Suprapubic skin (tissue), 4 donors: Measurements from ENCODE around the gene ZNF800. TPM values are rescaled to one million over a fixed set of nuclear protein-coding genes. Genes with fewer than 3 reads are reported as not detected.

Source experiments
- DNase-seq, 2 donors: peaks; one replicate each; pipeline ENCODE4 v3.0.0-alpha.2; 2019; ENCODE audit warnings: low spot score in 2 of 2
- H3K27ac ChIP-seq: fragments of 200-600 bp; sonication (generic); one replicate; pipeline ENCODE4 v1.5.1; 2019
- H3K27me3 ChIP-seq: fragments of 200-600 bp; sonication (generic); one replicate; pipeline ENCODE4 v1.5.1; 2019
- H3K36me3 ChIP-seq: fragments of 200-600 bp; sonication (generic); one replicate; pipeline ENCODE4 v1.5.1; 2019
- H3K4me1 ChIP-seq: fragments of 200-600 bp; sonication (generic); one replicate; pipeline ENCODE4 v1.5.1; 2019
- H3K4me3 ChIP-seq: fragments of 200-600 bp; sonication (generic); one replicate; pipeline ENCODE4 v1.5.1; 2019; ENCODE audit warnings: mild to moderate bottlenecking
- H3K9me3 ChIP-seq: fragments of 200-600 bp; sonication (generic); one replicate; pipeline ENCODE4 v1.5.1; 2019
- EP300 ChIP-seq: sonication (generic); formaldehyde crosslinking; IDR thresholded peaks from one replicate; pipeline ENCODE4 v1.6.1; 2017; ENCODE audit warnings: antibody characterized with exemption
- POLR2A ChIP-seq, 2 donors: fragments of 450-650 bp; IDR thresholded peaks; one replicate each; pipeline ENCODE4 v1.6.1; 2017; ENCODE audit warnings: antibody characterized with exemption in 2 of 2, mild to moderate bottlenecking in 2 of 2, moderate library complexity in 2 of 2
- POLR2AphosphoS5 ChIP-seq, 3 donors: sonication (generic); formaldehyde crosslinking; IDR thresholded peaks; one replicate each; pipeline ENCODE4 v1.6.1; 2017; ENCODE audit warnings: antibody characterized with exemption in 3 of 3
- WGBS: methylation state at CpG from one replicate; pipeline ENCODE4 v1.1.5; 2018; 5-methylcytosine and 5-hydroxymethylcytosine counted together
- total RNA-seq, 4 donors: library from RNA; depleted of rRNA; stranded (reverse); fragments of >200 nt; gene quantifications; one replicate each; pipeline ENCODE4 v1.1.0, GENCODE V29; 2016
- TF ChIP-seq, protein P1 (sequence below), 2 donors: fragments of 200-600 bp in 1 of 2; fragments of 450-650 bp in 1 of 2; sonication (generic) in 1 of 2; IDR thresholded peaks; one replicate each; pipeline ENCODE4 v1.5.1; 2016 to 2019; ENCODE audit warnings: antibody characterized with exemption in 2 of 2, mild to moderate bottlenecking in 1 of 2, moderate library complexity in 1 of 2

ZNF800 gene
- total RNA-seq, 4 donors from 2014 or later = 41.7 to 57.3 (median 49.7) TPM

GRCh38 chr7:127391591-127392181, 822 bp downstream of the ZNF800 start:
- H3K27me3 ChIP-seq = no peaks in the 10 kb centered on the region
- H3K9me3 ChIP-seq = no peaks in the 10 kb centered on the region
- peak overlapping the region; percentile 98 for H3K27ac ChIP-seq
- TF ChIP-seq POLR2AphosphoS5 (IDR thresholded peaks at IDR 0.05) = no peak
- no peak for TF ChIP-seq POLR2A (IDR thresholded peaks at IDR 0.05)
- TF ChIP-seq, protein P1, sequence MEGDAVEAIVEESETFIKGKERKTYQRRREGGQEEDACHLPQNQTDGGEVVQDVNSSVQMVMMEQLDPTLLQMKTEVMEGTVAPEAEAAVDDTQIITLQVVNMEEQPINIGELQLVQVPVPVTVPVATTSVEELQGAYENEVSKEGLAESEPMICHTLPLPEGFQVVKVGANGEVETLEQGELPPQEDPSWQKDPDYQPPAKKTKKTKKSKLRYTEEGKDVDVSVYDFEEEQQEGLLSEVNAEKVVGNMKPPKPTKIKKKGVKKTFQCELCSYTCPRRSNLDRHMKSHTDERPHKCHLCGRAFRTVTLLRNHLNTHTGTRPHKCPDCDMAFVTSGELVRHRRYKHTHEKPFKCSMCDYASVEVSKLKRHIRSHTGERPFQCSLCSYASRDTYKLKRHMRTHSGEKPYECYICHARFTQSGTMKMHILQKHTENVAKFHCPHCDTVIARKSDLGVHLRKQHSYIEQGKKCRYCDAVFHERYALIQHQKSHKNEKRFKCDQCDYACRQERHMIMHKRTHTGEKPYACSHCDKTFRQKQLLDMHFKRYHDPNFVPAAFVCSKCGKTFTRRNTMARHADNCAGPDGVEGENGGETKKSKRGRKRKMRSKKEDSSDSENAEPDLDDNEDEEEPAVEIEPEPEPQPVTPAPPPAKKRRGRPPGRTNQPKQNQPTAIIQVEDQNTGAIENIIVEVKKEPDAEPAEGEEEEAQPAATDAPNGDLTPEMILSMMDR (IDR thresholded peaks at IDR 0.05) = no peak
- TF ChIP-seq EP300 = no peak
- peaks cover 40% of the 10 kb centered on the region for H3K4me1 ChIP-seq
- peak in 1 of 2 donors; percentile 63 for DNase-seq
- WGBS = 0% methylated on average over 5 of the region's 66 CpGs
- peaks cover 13% of the 10 kb centered on the region for H3K36me3 ChIP-seq
- peak overlapping the region; percentile 99 for H3K4me3 ChIP-seq

- Histone ChIP-seq H3K36me3 (peaks cover 13% of the 10 kb centered on the region), H3K4me1 (peaks cover 40% of the 10 kb centered on the region), H3K9me3 (no peaks in the 10 kb centered on the region), H3K27me3 (no peaks in the 10 kb centered on the region), H3K4me3 (peak overlapping the region; percentile 99), H3K27ac (peak overlapping the region; percentile 98)
- WGBS = 51% methylated on average over 9 of the region's 9 CpGs
- TF ChIP-seq, protein P1 (IDR thresholded peaks at IDR 0.05) = no peak
- TF ChIP-seq EP300 (no peak), POLR2AphosphoS5 (IDR thresholded peaks at IDR 0.05) (no peak), POLR2A (IDR thresholded peaks at IDR 0.05) (no peak)
- DNase-seq = peak in 1 of 2 donors; percentile 40
Observed at GRCh38 chr7:127390817-127391590, 1.5 kb downstream of the ZNF800 start.

GRCh38 chr7:127390186-127390816, 2.2 kb downstream of the ZNF800 start:
- TF ChIP-seq EP300 = no peak
- TF ChIP-seq POLR2A (IDR thresholded peaks at IDR 0.05) = no peak
- TF ChIP-seq POLR2AphosphoS5 (IDR thresholded peaks at IDR 0.05) = no peak
- TF ChIP-seq, protein P1 (IDR thresholded peaks at IDR 0.05) = no peak
- DNase-seq = no peak
- Histone ChIP-seq H3K9me3 (no peaks in the 10 kb centered on the region), H3K27me3 (no peaks in the 10 kb centered on the region), H3K27ac (no peak overlapping the region), H3K4me3 (no peak overlapping the region), H3K36me3 (peaks cover 15% of the 10 kb centered on the region), H3K4me1 (peaks cover 40% of the 10 kb centered on the region)
- 85% methylated on average over 2 of the region's 2 CpGs for WGBS

GRCh38 chr7:127389321-127389720, 3.2 kb downstream of the ZNF800 start:
- no peak for DNase-seq
- H3K4me1 ChIP-seq = peaks cover 40% of the 10 kb centered on the region
- peaks cover 17% of the 10 kb centered on the region for H3K36me3 ChIP-seq
- H3K27me3 ChIP-seq = no peaks in the 10 kb centered on the region
- H3K9me3 ChIP-seq = no peaks in the 10 kb centered on the region
- TF ChIP-seq EP300 (no peak), POLR2AphosphoS5 (IDR thresholded peaks at IDR 0.05) (no peak), POLR2A (IDR thresholded peaks at IDR 0.05) (no peak)
- TF ChIP-seq, protein P1 (IDR thresholded peaks at IDR 0.05) = no peak
- WGBS = 90% methylated on average over 1 of the region's 1 CpG
- no peak overlapping the region for H3K27ac ChIP-seq
- H3K4me3 ChIP-seq = no peak overlapping the region

GRCh38 chr7:127387974-127388373, 4.5 kb downstream of the ZNF800 start:
- Histone ChIP-seq H3K4me1 (peaks cover 36% of the 10 kb centered on the region), H3K36me3 (peaks cover 17% of the 10 kb centered on the region), H3K27ac (no peak overlapping the region), H3K27me3 (no peaks in the 10 kb centered on the region), H3K4me3 (no peak overlapping the region), H3K9me3 (no peaks in the 10 kb centered on the region)
- 96% methylated on average over 2 of the region's 2 CpGs for WGBS
- TF ChIP-seq, protein P1 (IDR thresholded peaks at IDR 0.05) = no peak
- TF ChIP-seq EP300 (no peak), POLR2A (IDR thresholded peaks at IDR 0.05) (no peak), POLR2AphosphoS5 (IDR thresholded peaks at IDR 0.05) (no peak)
- DNase-seq = no peak
